Loucy (cell line): ENCODE results near the gene NCAPH2.

Experiments used
- H2AFZ ChIP-seq: fragments of 200-600 bp; sonication (generic); 2 replicates; pipeline ENCODE4 v1.6.0; 2016; ENCODE audit warnings: antibody characterized with exemption, mild to moderate bottlenecking, low read length, moderate library complexity
- H3F3A ChIP-seq: fragments of 200-600 bp; 2 replicates; pipeline ENCODE4 v1.6.0; 2016; ENCODE audit warnings: antibody characterized with exemption, low read depth, mild to moderate bottlenecking
- H3K27me3 ChIP-seq: fragments of 200-600 bp; sonication (generic); 2 replicates; pipeline ENCODE4 v1.6.1; 2014; ENCODE audit warnings: low read length, mild to moderate bottlenecking; ENCODE audit not compliant: insufficient read depth, poor library complexity, severe bottlenecking
- H3K36me3 ChIP-seq: fragments of 200-600 bp; sonication (generic); 2 replicates; pipeline ENCODE4 v1.6.1; 2016; ENCODE audit warnings: low read length; ENCODE audit not compliant: insufficient read depth
- H3K4me1 ChIP-seq: fragments of 200-600 bp; sonication (generic); 2 replicates; pipeline ENCODE4 v1.5.1; 2014; ENCODE audit warnings: low read length, mild to moderate bottlenecking; ENCODE audit not compliant: insufficient read depth, poor library complexity, severe bottlenecking
- H3K4me2 ChIP-seq: fragments of 200-600 bp; sonication (generic); 2 replicates; pipeline ENCODE4 v1.6.0; 2014; ENCODE audit warnings: antibody characterized with exemption, low read length, low read depth, mild to moderate bottlenecking; ENCODE audit not compliant: poor library complexity, severe bottlenecking
- H3K4me3 ChIP-seq: fragments of 200-600 bp; sonication (generic); 2 replicates; pipeline ENCODE4 v1.5.1; 2014; ENCODE audit warnings: low read length, mild to moderate bottlenecking, mixed read lengths; ENCODE audit not compliant: poor library complexity, severe bottlenecking
- H3K79me2 ChIP-seq: fragments of 200-600 bp; sonication (generic); 2 replicates; pipeline ENCODE4 v1.6.1; 2014; ENCODE audit warnings: low read length; ENCODE audit not compliant: insufficient read depth
- H3K9ac ChIP-seq: fragments of 200-600 bp; sonication (generic); 2 replicates; pipeline ENCODE4 v1.6.0; 2014; ENCODE audit warnings: mild to moderate bottlenecking, low read depth, low read length, moderate library complexity; ENCODE audit not compliant: poor library complexity, severe bottlenecking
- H3K9me2 ChIP-seq: fragments of 200-600 bp; sonication (generic); replicated peaks from 2 replicates; pipeline ENCODE4 v1.6.1; 2016; ENCODE audit warnings: low read depth, low read length, mixed read lengths
- H3K9me3 ChIP-seq: fragments of 200-600 bp; sonication (generic); 2 replicates; pipeline ENCODE4 v1.6.1; 2014; ENCODE audit warnings: mild to moderate bottlenecking, antibody characterized with exemption, low read length, low read depth; ENCODE audit not compliant: insufficient read depth
- H4K20me1 ChIP-seq: fragments of 200-600 bp; sonication (generic); 2 replicates; pipeline ENCODE4 v1.6.0; 2014; ENCODE audit warnings: antibody characterized with exemption, low read length, mild to moderate bottlenecking; ENCODE audit not compliant: insufficient read depth, poor library complexity, severe bottlenecking
- EZH2phosphoT487 ChIP-seq: fragments of 200-600 bp; IDR thresholded peaks from 2 replicates; pipeline ENCODE4 v1.6.1; 2018; ENCODE audit warnings: antibody characterized with exemption, mild to moderate bottlenecking, moderate library complexity, borderline replicate concordance
- TF ChIP-seq, protein P1 (sequence below): fragments of 200-600 bp; sonication (generic); conservative IDR thresholded peaks from 2 replicates; pipeline ENCODE4 v1.5.1; 2014; ENCODE audit warnings: mild to moderate bottlenecking, antibody characterized with exemption, low read length

Gene NCAPH2

GRCh38 chr22:50497093-50497492, 10.9 kb upstream of the NCAPH2 start:
- Histone ChIP-seq H3K27me3 (no peaks in the 10 kb centered on the region), H3K4me3 (no peak overlapping the region), H2AFZ (no peak overlapping the region), H3K79me2 (no peaks in the 10 kb centered on the region), H3K36me3 (no peaks in the 10 kb centered on the region), H3K9me3 (no peaks in the 10 kb centered on the region), H3K9ac (no peak overlapping the region), H3K4me2 (no peak overlapping the region), H3K4me1 (no peaks in the 10 kb centered on the region), H3K9me2 (no peaks in the 10 kb centered on the region), H3F3A (no peaks in the 10 kb centered on the region), H4K20me1 (no peaks in the 10 kb centered on the region)
- TF ChIP-seq EZH2phosphoT487: no peak
- TF ChIP-seq, protein P1, sequence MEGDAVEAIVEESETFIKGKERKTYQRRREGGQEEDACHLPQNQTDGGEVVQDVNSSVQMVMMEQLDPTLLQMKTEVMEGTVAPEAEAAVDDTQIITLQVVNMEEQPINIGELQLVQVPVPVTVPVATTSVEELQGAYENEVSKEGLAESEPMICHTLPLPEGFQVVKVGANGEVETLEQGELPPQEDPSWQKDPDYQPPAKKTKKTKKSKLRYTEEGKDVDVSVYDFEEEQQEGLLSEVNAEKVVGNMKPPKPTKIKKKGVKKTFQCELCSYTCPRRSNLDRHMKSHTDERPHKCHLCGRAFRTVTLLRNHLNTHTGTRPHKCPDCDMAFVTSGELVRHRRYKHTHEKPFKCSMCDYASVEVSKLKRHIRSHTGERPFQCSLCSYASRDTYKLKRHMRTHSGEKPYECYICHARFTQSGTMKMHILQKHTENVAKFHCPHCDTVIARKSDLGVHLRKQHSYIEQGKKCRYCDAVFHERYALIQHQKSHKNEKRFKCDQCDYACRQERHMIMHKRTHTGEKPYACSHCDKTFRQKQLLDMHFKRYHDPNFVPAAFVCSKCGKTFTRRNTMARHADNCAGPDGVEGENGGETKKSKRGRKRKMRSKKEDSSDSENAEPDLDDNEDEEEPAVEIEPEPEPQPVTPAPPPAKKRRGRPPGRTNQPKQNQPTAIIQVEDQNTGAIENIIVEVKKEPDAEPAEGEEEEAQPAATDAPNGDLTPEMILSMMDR: no peak

GRCh38 chr22:50498322-50498890, 9.6 kb upstream of the NCAPH2 start:
- Histone ChIP-seq H3K4me1 (no peaks in the 10 kb centered on the region), H3K4me3 (no peak overlapping the region), H3K4me2 (no peak overlapping the region), H3K27me3 (no peaks in the 10 kb centered on the region), H3K9me2 (no peaks in the 10 kb centered on the region), H3K36me3 (no peaks in the 10 kb centered on the region), H3K9ac (no peak overlapping the region), H4K20me1 (no peaks in the 10 kb centered on the region), H3K79me2 (no peaks in the 10 kb centered on the region), H2AFZ (no peak overlapping the region), H3K9me3 (no peaks in the 10 kb centered on the region), H3F3A (no peaks in the 10 kb centered on the region)
- TF ChIP-seq, protein P1: peak; percentile 78
- no peak for TF ChIP-seq EZH2phosphoT487

DNA sequence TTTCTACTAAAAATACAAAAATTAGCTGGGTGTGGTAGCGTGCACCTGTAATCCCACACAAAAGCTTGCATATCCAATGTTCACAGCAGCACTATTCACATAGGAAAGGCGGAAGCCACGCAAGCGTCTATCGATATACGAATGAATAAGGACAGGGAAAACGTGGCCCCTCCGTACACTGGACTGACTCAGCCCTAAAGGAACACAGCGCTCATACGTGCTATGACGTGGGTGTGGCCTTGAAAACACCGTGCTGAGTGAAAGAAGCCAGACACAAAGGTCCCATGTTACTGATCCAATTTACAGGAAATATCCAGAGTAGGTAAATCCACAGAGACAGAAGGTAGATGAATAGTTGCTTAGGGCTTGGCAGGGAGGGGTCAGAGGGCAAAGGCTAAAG, 7.6 kb upstream of the NCAPH2 start:
- Histone ChIP-seq H3K79me2 (peaks cover 6% of the 10 kb centered on the region; the same call in 1 of the 2 replicates), H3K4me1 (no peaks in the 10 kb centered on the region), H3K4me2 (no peak overlapping the region), H3K9ac (no peak overlapping the region), H2AFZ (no peak overlapping the region), H4K20me1 (no peaks in the 10 kb centered on the region), H3F3A (no peaks in the 10 kb centered on the region), H3K27me3 (no peaks in the 10 kb centered on the region), H3K9me3 (no peaks in the 10 kb centered on the region), H3K9me2 (no peaks in the 10 kb centered on the region), H3K36me3 (no peaks in the 10 kb centered on the region), H3K4me3 (no peak overlapping the region)
- TF ChIP-seq, protein P1: no peak
- no peak for TF ChIP-seq EZH2phosphoT487
